ENCODE measurements around the gene AHSA1. TPM values are rescaled to one million over a fixed set of nuclear protein-coding genes. Genes with fewer than 3 reads are reported as not detected.

The AHSA1 gene
- total and polyA plus RNA-seq, 2 of the 8 experiments (the other 6 are each of a cell fraction or from before 2014, with no cell fraction given) = 155 to 221 TPM

- no peak for FAIRE-seq
- POLR2A ChIA-PET (ENCODE audit: partially characterized antibody) = no interaction called here
- H3K27ac ChIP-seq (ENCODE audit: low read depth, low read length) = no peak overlapping the region
Measured at GRCh38 chr14:77508876-77509275, 51.0 kb downstream of the AHSA1 start.

More at GRCh38 chr14:77508876-77509275, 51.0 kb downstream of the AHSA1 start:
- no peak overlapping the region for H2AFZ ChIP-seq (ENCODE audit: low read length)
- no peaks in the 10 kb centered on the region for H4K20me1 ChIP-seq (replicated peaks in 1 of 2; ENCODE audit: control insufficient read depth in 1 of 2, insufficient read depth in 2 of 2, low read length in 2 of 2)
- no peaks in the 10 kb centered on the region for H3K79me2 ChIP-seq (ENCODE audit: control insufficient read depth in 1 of 2, insufficient read depth in 2 of 2, low read length in 2 of 2)
- H3K4me2 ChIP-seq (ENCODE audit: insufficient read depth in 1 of 2, low read depth in 2 of 2, low read length in 2 of 2) = no peak overlapping the region
- H3K23ac ChIP-seq (ENCODE audit: insufficient read length) = no peak overlapping the region
- no peak overlapping the region for H4K91ac ChIP-seq (replicated peaks; ENCODE audit: insufficient read length, low read length)
- H3K4ac ChIP-seq (replicated peaks; ENCODE audit: insufficient read length, low read depth, low read length) = no peak overlapping the region
- H2BK20ac ChIP-seq (ENCODE audit: low read length) = no peak overlapping the region
- no peak for TF ChIP-seq HDAC2 (IDR thresholded peaks at IDR 0.05; ENCODE audit: borderline replicate concordance in 1 of 2, low read depth in 2 of 2, low read length in 2 of 2)
- no peak for TF ChIP-seq SIRT6 (IDR thresholded peaks at IDR 0.05; ENCODE audit: low read length)
- H2BK120ac ChIP-seq (replicated peaks; ENCODE audit: low read depth, low read length) = no peak overlapping the region
- no peaks in the 10 kb centered on the region for H3K79me1 ChIP-seq (ENCODE audit: low read depth, low read length)
- CTCF ChIA-PET (ENCODE audit: partially characterized antibody) = no interaction called here
- no peak overlapping the region for H3K4me3 ChIP-seq (ENCODE audit: extremely low read depth in 1 of 4, insufficient read depth in 2 of 4, low read depth in 3 of 4, low read length in 4 of 4)
- no peak overlapping the region for H2BK5ac ChIP-seq (ENCODE audit: low read depth, low read length)
- no peaks in the 10 kb centered on the region for H3K23me2 ChIP-seq (ENCODE audit: low read depth, low read length)
- H3K9ac ChIP-seq (replicated peaks in 1 of 4; ENCODE audit: extremely low read depth in 1 of 4, low read depth in 3 of 4, low read length in 3 of 4) = no peak overlapping the region
- H3K56ac ChIP-seq (replicated peaks; ENCODE audit: insufficient read length, low read depth, low read length) = no peak overlapping the region
- no peak overlapping the region for H4K5ac ChIP-seq (ENCODE audit: insufficient read length, low read depth, low read length)
- peaks cover 5 to 15% (median 11%) of the 10 kb centered on the region in 4 experiments for H3K36me3 ChIP-seq (ENCODE audit: control insufficient read depth in 2 of 4, insufficient read depth in 4 of 4, low read length in 3 of 4)
- no peaks in the 10 kb centered on the region for H3K9me3 ChIP-seq (ENCODE audit: insufficient read depth in 2 of 2, low read depth in 1 of 2, low read length in 1 of 2)
- no peak overlapping the region for H3K18ac ChIP-seq (ENCODE audit: extremely low read depth, low read length)
- 96% methylated on average over 3 of the region's 3 CpGs; no CpG with 5 or more reads in 1 of the 2 experiments for WGBS, 2 experiments (ENCODE audit: extremely low coverage in 1 of 2, insufficient coverage in 1 of 2, insufficient read length in 1 of 2, insufficient replicate concordance in 2 of 2, low coverage in 1 of 2, low lambda C conversion rate in 2 of 2, missing lambda C conversion rate in 1 of 2)
- H2BK12ac ChIP-seq (ENCODE audit: low read depth, low read length) = no peak overlapping the region
- H3K14ac ChIP-seq (ENCODE audit: insufficient read length) = no peak overlapping the region
- H2AK5ac ChIP-seq (ENCODE audit: low read depth, low read length) = no peak overlapping the region
- H3K4me1 ChIP-seq (replicated peaks in 1 of 4; ENCODE audit: control insufficient read depth in 3 of 4, insufficient read depth in 4 of 4, low read length in 3 of 4) = no peaks in the 10 kb centered on the region
- H3K27me3 ChIP-seq (replicated peaks in 1 of 4; ENCODE audit: control insufficient read depth in 3 of 4, extremely low read depth in 1 of 4, insufficient read depth in 3 of 4, low read length in 3 of 4) = no peaks in the 10 kb centered on the region
- H4K8ac ChIP-seq (ENCODE audit: extremely low read depth, insufficient read depth, low read length) = no peak overlapping the region
- no peak for DNase-seq (ENCODE audit: low read depth in 1 of 2, low spot score in 2 of 2)
- no peak overlapping the region for H2BK15ac ChIP-seq (ENCODE audit: low read length)

Measured in H1 (cell line).